GM23338 (cell line): Measurements from ENCODE around the gene SH3RF2. TPM values are rescaled to one million over a fixed set of nuclear protein-coding genes. Genes with fewer than 3 reads are reported as not detected.

ENCODE experiments used
- ATAC-seq: fragments of 200-7000 bp; cut with Tn5 transposase; 3 replicates; pipeline ENCODE4 v1.9.1; 2020
- DNase-seq: peaks from one replicate; pipeline ENCODE4 v3.0.0-alpha.2; 2015; ENCODE audit warnings: low spot score
- H2AFZ ChIP-seq: fragments of 200-600 bp; sonication (generic); 2 replicates; pipeline ENCODE4 v1.8.0; 2016; ENCODE audit warnings: antibody characterized with exemption, mild to moderate bottlenecking, moderate library complexity
- H3F3A ChIP-seq: fragments of 200-600 bp; sonication (generic); replicated peaks from 2 replicates; pipeline ENCODE4 v1.8.0; 2017; ENCODE audit warnings: antibody characterized with exemption, mixed run types, low read depth
- H3K27ac ChIP-seq: fragments of 200-600 bp; sonication (generic); 2 replicates; pipeline ENCODE4 v1.6.1; 2016; ENCODE audit warnings: low read depth
- H3K27me3 ChIP-seq: fragments of 200-600 bp; sonication (generic); 2 replicates; pipeline ENCODE4 v1.8.0; 2016; ENCODE audit warnings: mild to moderate bottlenecking, mixed run types, moderate library complexity; ENCODE audit not compliant: insufficient read depth
- H3K36me3 ChIP-seq: fragments of 200-600 bp; sonication (generic); 2 replicates; pipeline ENCODE4 v1.8.0; 2016; ENCODE audit warnings: mild to moderate bottlenecking; ENCODE audit not compliant: insufficient read depth
- H3K4me1 ChIP-seq: fragments of 200-600 bp; sonication (generic); 2 replicates; pipeline ENCODE4 v1.8.0; 2016; ENCODE audit warnings: mild to moderate bottlenecking, moderate library complexity; ENCODE audit not compliant: insufficient read depth
- H3K4me2 ChIP-seq: fragments of 200-600 bp; sonication (generic); 2 replicates; pipeline ENCODE4 v1.7.1; 2017; ENCODE audit warnings: mixed run types
- H3K4me3 ChIP-seq: fragments of 200-600 bp; sonication (generic); 2 replicates; pipeline ENCODE4 v1.6.1; 2016; ENCODE audit warnings: mixed run types
- H3K79me2 ChIP-seq: fragments of 200-600 bp; sonication (generic); replicated peaks from 2 replicates; pipeline ENCODE4 v1.8.0; 2017; ENCODE audit warnings: mild to moderate bottlenecking; ENCODE audit not compliant: insufficient read depth
- H3K9me2 ChIP-seq: fragments of 200-600 bp; sonication (generic); 2 replicates; pipeline ENCODE4 v1.8.0; 2017; ENCODE audit not compliant: insufficient read depth
- H4K20me1 ChIP-seq: fragments of 200-600 bp; sonication (generic); replicated peaks from 2 replicates; pipeline ENCODE4 v1.8.0; 2017; ENCODE audit warnings: mild to moderate bottlenecking; ENCODE audit not compliant: insufficient read depth
- H3K27ac Mint-ChIP-seq: 2 replicates; pipeline ENCODE4 v1.8.0; 2020; ENCODE audit warnings: inconsistent platforms, mild to moderate bottlenecking, moderate library complexity, mixed read lengths
- H3K27me3 Mint-ChIP-seq: 3 replicates; pipeline ENCODE4 v1.8.0; 2022; ENCODE audit warnings: low read depth, mild to moderate bottlenecking, moderate library complexity, mixed read lengths, inconsistent platforms; ENCODE audit not compliant: insufficient read depth, poor library complexity
- H3K36me3 Mint-ChIP-seq: 3 replicates; pipeline ENCODE4 v1.8.0; 2021; ENCODE audit warnings: low read depth, mild to moderate bottlenecking, inconsistent platforms, moderate library complexity, mixed read lengths
- H3K4me1 Mint-ChIP-seq: 3 replicates; pipeline ENCODE4 v1.8.0; 2020; ENCODE audit warnings: mild to moderate bottlenecking, inconsistent platforms, mixed read lengths
- H3K4me3 Mint-ChIP-seq: 3 replicates; pipeline ENCODE4 v1.8.0; 2021; ENCODE audit warnings: moderate library complexity, mild to moderate bottlenecking, inconsistent platforms, mixed read lengths
- H3K9me3 Mint-ChIP-seq: 3 replicates; pipeline ENCODE4 v1.8.0; 2020; ENCODE audit warnings: moderate library complexity, mild to moderate bottlenecking, inconsistent platforms, mixed read lengths
- CREB1 ChIP-seq: fragments of 250-450 bp; sonication (Bioruptor Pico); IDR thresholded peaks from 2 replicates; pipeline ENCODE4 v1.5.0; 2020; ENCODE audit warnings: low read depth, mild to moderate bottlenecking, moderate library complexity
- ETS1 ChIP-seq: IDR thresholded peaks from 2 replicates; pipeline ENCODE4 v1.6.1; 2016; ENCODE audit warnings: antibody characterized with exemption
- EZH2 ChIP-seq: fragments of 200-600 bp; sonication (generic); IDR thresholded peaks from one replicate; pipeline ENCODE4 v1.8.0; 2017; ENCODE audit warnings: antibody characterized with exemption, mild to moderate bottlenecking, low read depth; ENCODE audit not compliant: unreplicated experiment
- EZH2phosphoT487 ChIP-seq: fragments of 200-600 bp; sonication (generic); IDR thresholded peaks from one replicate; pipeline ENCODE4 v1.8.1; 2018; ENCODE audit warnings: antibody characterized with exemption; ENCODE audit not compliant: unreplicated experiment
- JUNB ChIP-seq: IDR thresholded peaks from one replicate; pipeline ENCODE4 v1.6.1; 2016; ENCODE audit warnings: antibody characterized with exemption; ENCODE audit not compliant: unreplicated experiment
- NANOG ChIP-seq: IDR thresholded peaks from 2 replicates; pipeline ENCODE4 v1.6.1; 2016; ENCODE audit warnings: antibody characterized with exemption, borderline replicate concordance
- POLR2AphosphoS5 ChIP-seq: IDR thresholded peaks from 2 replicates; pipeline ENCODE4 v1.6.1; 2016; ENCODE audit warnings: antibody characterized with exemption, low read depth
- REST ChIP-seq: IDR thresholded peaks from one replicate; pipeline ENCODE4 v1.6.1; 2018; ENCODE audit warnings: antibody characterized with exemption; ENCODE audit not compliant: unreplicated experiment
- STAT1 ChIP-seq: IDR thresholded peaks from one replicate; pipeline ENCODE4 v1.6.1; 2016; ENCODE audit warnings: antibody characterized with exemption; ENCODE audit not compliant: unreplicated experiment
- ZNF114 ChIP-seq: fragments of 250-450 bp; sonication (Bioruptor Pico); IDR thresholded peaks from 2 replicates; pipeline ENCODE4 v1.5.0; 2020; ENCODE audit warnings: mild to moderate bottlenecking, moderate library complexity
- polyA plus RNA-seq: library from polyadenylated mRNA; unstranded; fragments of >200 nt; fragmentation: Nextera tagmentation; extraction: Ambion mirVana; gene quantifications from 2 replicates; pipeline ENCODE4 v1.2.1, GENCODE V29; 2016
- total RNA-seq: library from RNA; depleted of rRNA; stranded (reverse); fragments of >200 nt; shearing (Covaris generic); gene quantifications from 2 replicates; pipeline ENCODE4 v1.2.3, GENCODE V29; 2014
- TF ChIP-seq, protein P1 (sequence below), 2 experiments: fragments of 200-600 bp in 1 of 2; sonication (generic) in 1 of 2; conservative IDR thresholded peaks; 2 replicates each; pipeline versions ENCODE4 v1.5.1 to v1.6.1; 2016 to 2017; ENCODE audit warnings: antibody characterized with exemption in 2 of 2, low read depth in 2 of 2, mild to moderate bottlenecking in 2 of 2, moderate library complexity in 1 of 2

SH3RF2 gene
- total and polyA plus RNA-seq, 2 experiments from 2014 or later, result 1.7 to 2.4 TPM

DNA sequence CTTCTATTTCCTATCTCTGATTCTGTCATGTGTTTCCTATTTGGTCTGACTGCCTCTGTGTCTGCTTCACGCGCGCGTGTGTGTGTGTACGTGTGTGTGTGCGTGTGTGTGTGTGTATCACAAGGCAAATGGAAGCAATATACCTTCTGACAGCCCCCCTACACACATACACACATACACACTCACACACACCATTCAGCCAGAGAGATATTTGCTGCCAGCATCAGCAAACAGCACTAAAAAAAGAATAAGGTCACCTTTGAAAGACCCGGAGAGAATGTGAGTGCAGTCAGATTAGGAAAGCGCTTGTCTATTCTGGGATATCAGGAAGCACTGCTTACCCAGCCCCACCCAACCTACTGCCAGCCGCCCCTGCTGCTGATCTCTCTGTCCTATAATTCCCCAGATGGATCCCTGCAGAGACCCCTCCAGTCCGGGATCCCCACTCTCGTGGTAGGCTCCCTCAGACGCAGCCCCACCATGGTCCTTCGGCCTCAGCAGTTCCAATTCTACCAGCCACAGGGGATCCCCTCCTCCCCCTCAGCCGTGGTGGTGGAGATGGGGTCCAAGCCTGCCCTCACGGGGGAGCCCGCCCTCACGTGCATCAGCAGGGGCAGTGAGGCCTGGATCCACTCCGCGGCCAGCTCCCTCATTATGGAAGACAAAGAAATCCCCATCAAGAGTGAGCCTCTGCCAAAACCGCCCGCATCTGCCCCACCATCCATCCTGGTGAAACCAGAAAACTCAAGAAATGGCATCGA is 123.3 kb downstream of the SH3RF2 start (continued):
- no peak for TF ChIP-seq REST
- TF ChIP-seq NANOG, result no peak
- no peak for TF ChIP-seq JUNB
- TF ChIP-seq EZH2, result no peak

- DNase-seq (no peak), ATAC-seq (no peak)
- Mint-ChIP-seq H3K27ac (no peak overlapping the region), H3K27me3 (peaks cover 2% of the 10 kb centered on the region), H3K4me1 (peaks cover 8% of the 10 kb centered on the region; the same call in 2 of the 3 replicates), H3K36me3 (no peaks in the 10 kb centered on the region), H3K4me3 (no peak overlapping the region), H3K9me3 (no peaks in the 10 kb centered on the region)
- no peak overlapping the region for H2AFZ ChIP-seq
- no peaks in the 10 kb centered on the region for H3K9me2 ChIP-seq
- H3K4me3 ChIP-seq, result no peak overlapping the region
- H3F3A ChIP-seq, result no peaks in the 10 kb centered on the region
- H3K4me2 ChIP-seq, result no peak overlapping the region
- no peak overlapping the region for H3K27ac ChIP-seq
- H3K4me1 ChIP-seq, result no peaks in the 10 kb centered on the region
- no peaks in the 10 kb centered on the region for H3K79me2 ChIP-seq
- no peaks in the 10 kb centered on the region for H4K20me1 ChIP-seq
- H3K27me3 ChIP-seq, result no peaks in the 10 kb centered on the region
- no peaks in the 10 kb centered on the region for H3K36me3 ChIP-seq
- no peak for TF ChIP-seq JUNB
- TF ChIP-seq, protein P1, sequence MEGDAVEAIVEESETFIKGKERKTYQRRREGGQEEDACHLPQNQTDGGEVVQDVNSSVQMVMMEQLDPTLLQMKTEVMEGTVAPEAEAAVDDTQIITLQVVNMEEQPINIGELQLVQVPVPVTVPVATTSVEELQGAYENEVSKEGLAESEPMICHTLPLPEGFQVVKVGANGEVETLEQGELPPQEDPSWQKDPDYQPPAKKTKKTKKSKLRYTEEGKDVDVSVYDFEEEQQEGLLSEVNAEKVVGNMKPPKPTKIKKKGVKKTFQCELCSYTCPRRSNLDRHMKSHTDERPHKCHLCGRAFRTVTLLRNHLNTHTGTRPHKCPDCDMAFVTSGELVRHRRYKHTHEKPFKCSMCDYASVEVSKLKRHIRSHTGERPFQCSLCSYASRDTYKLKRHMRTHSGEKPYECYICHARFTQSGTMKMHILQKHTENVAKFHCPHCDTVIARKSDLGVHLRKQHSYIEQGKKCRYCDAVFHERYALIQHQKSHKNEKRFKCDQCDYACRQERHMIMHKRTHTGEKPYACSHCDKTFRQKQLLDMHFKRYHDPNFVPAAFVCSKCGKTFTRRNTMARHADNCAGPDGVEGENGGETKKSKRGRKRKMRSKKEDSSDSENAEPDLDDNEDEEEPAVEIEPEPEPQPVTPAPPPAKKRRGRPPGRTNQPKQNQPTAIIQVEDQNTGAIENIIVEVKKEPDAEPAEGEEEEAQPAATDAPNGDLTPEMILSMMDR (conservative IDR thresholded peaks at IDR 0.05; ENCODE audit: low read depth in 2 of 2), result no peak
- TF ChIP-seq ZNF114 (CRISPR knock-in tag), result no peak
- TF ChIP-seq CREB1 (CRISPR knock-in tag), result no peak
- TF ChIP-seq EZH2phosphoT487, result no peak
- no peak for TF ChIP-seq REST
- TF ChIP-seq NANOG, result no peak
- TF ChIP-seq POLR2AphosphoS5, result no peak
- no peak for TF ChIP-seq ETS1
- no peak for TF ChIP-seq EZH2
- no peak for TF ChIP-seq STAT1
Measured at GRCh38 chr5:146060221-146060585, 123.8 kb downstream of the SH3RF2 start.
